Stimulated activated CD8-positive, alpha-beta memory T cell treated with anti-CD3 and anti-CD28 coated beads, Interleukin-7, amount 100 ng/mL, for 48 hours (primary cell): ENCODE data around the gene MTARC2.

Source experiments
- DNase-seq, 2 donors: peaks; one replicate each; pipeline ENCODE4 v3.0.0-alpha.2; 2020; ENCODE audit warnings: low read depth in 1 of 2; ENCODE audit errors: extremely low read depth in 1 of 2

MTARC2 gene

DNA sequence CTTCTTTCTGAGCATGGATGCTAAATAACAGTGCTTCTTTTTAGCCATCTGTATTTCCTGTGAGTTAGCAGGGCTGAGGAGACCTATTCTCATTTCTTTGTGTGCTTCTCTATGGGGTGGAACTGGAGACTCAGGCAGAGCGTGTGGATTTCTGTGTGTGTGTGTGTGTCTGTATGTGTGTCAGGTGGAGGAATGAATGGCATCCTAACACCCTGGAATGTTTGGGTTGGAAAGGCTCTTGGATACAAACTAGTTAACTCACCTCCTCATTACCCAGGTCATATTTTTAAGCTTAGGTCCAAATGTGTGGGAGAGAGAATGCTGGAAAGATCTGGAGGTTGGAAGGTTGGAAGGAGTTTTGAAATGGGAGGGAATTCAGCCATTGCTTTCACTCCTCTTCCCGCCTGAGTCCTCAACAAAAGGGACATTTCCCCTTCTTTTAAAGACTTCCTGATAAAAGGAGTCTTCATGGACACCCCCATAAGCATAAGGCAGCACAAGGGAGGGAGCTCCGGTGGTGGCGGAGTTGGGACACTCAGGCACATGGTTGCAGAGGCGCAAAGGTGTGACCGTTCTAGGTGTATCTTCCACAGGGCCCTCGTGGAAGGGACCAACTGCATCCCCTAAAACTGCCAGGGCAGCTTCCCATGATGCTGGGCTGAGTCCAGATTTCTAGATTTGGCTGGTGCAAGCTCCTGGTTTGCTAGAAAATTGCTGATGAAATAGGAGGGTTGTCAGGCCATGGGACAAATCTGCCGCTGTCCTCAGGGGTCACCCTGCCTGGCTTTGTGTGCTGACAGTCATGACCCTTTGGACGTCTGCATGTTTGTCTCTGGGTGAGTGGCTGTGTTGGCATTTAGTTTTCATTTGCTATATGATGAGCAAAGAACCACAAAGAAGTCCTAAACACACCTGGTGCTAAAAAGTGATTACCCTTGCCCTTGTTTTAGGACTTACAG lies 76.2 kb downstream of the MTARC2 start:
- DNase-seq: no peak

GRCh38 chr1:220825819-220826551 lies 77.9 kb downstream of the MTARC2 start:
- no peak for DNase-seq

GRCh38 chr1:220826729-220827128 lies 78.6 kb downstream of the MTARC2 start:
- no peak for DNase-seq

GRCh38 chr1:220827445-220828178 lies 79.5 kb downstream of the MTARC2 start:
- DNase-seq: no peak

DNA sequence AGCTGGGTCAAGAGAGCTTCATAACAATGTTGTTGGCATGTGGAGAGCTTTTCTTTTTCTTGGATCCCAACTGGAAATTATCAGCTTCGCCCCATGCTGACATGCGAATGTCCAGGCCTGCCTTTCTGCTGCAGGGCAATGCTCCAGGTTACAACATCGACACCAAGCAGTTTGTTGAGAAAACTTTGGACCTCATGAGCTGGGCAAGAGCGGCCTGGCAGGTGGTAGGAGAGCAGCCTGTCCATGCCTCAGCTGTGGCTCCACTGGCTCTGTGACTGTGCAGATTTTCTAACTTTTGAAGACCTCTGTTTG lies 80.0 kb downstream of the MTARC2 start:
- no peak for DNase-seq

DNA sequence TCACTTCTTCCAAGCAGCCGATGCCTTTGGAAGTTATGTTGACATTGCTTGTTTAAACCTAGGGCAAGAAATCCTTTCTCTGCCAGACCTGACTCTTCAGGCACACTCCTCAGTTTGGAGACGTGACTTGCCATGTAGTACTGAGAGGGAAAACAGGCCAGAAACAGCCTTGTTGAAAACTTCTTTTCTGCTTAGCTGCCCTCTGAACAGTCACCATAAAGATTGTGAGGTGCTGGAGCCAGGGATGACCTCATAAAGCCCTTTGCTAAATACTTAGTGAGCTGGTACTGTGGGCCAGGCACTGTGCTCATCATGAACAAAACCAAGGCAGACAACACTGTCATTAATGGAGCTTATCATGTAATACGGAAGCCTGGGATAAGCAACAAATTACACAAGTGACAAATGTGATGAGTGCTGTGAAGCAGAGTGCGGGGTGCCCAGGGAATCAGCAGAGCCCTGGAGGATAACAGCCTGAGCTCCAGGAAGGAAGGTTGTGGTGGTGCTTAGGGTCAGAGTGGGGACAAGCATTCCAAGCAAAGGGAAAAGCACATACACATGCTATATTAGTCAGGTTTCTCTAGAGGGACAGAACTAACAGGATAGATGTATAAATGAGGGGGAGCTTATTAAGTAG lies 80.9 kb downstream of the MTARC2 start:
- DNase-seq: no peak

GRCh38 chr1:220833436-220833835 lies 85.3 kb downstream of the MTARC2 start:
- DNase-seq: no peak
